Activated CD4-positive, CD25-positive, alpha-beta regulatory T cell treated with anti-CD3 and anti-CD28 coated beads, Interleukin-2, amount 50 U/mL, for 16 hours (primary cell): ENCODE results near the gene THPO.

Experiments
- DNase-seq: peaks from one replicate; pipeline ENCODE4 v3.0.0-alpha.2; 2020; ENCODE audit warnings: low read depth, low spot score

THPO gene

DNA sequence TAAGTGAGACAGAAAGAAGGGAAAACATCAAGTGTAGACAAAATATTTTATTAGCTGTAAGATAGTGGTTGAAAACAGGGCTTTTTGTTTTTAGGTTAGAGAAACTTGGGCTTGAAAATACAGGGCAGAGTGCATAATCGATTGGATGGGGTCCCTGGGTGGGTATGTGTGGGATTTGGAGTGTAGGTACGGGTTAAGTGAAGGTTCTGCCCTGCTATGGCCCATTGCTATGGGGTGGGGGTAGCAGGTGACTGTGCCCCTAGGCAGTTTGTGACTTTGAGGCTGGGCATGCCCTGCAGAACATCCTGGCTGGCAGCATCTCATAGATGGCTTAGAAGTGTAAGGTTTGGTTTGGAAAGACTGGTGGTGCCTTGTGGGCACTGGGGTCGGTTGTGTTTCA is 44.3 kb downstream of the THPO start:
- no peak for DNase-seq

DNA sequence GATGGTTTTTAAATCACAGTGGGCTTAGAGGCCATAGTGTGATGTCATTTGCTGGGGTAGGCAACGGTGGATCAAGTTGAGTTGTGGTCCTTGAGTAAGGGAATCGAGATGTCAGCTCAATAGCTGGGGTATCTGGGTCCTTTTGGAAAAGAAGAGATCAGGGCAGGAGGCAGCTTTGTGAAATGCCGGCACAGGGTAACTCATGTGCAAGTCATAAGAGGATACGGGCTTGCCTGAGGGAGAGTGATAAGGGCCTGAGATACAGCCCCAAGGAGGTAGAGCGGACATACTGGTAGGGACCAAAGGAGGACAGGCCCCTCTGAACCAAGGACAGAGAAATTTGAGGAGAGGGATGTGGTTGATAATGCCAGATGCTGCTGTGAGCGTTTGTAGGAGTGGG is 44.8 kb downstream of the THPO start:
- no peak for DNase-seq

DNA sequence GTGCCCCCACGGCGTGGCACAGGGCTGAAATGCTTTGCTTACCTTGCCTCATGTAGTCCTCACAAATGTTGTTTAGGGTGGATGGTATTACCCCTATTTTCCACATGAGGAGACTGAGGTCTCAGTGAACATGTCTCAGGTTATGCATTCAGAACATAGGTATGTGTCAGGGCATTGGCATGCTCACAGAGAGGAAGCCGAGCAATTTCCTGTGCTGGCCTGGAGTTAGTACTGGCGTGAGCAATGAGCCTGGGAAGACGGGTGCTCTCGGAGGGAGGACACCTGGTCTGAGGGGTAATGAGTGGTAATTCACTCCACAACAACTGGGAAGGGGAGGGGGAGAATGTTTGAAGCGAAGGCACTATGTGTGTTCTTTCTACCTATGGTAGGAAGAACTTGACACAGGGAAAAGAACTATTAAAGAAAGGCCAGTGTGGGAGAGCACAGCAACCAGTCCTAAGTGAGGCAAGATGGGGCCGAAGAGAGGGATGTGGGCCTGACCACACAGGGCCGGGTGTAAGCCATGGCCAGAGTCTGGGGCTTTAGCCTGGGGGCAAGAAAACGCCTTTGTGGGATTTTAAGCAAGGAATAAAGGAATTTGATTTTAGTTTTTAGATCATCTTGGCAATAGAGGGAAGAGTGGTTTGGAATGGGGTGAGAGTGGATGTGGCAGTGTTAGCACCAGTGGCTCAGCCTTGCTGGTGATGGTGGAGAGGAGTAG is 45.5 kb downstream of the THPO start:
- DNase-seq = no peak

DNA sequence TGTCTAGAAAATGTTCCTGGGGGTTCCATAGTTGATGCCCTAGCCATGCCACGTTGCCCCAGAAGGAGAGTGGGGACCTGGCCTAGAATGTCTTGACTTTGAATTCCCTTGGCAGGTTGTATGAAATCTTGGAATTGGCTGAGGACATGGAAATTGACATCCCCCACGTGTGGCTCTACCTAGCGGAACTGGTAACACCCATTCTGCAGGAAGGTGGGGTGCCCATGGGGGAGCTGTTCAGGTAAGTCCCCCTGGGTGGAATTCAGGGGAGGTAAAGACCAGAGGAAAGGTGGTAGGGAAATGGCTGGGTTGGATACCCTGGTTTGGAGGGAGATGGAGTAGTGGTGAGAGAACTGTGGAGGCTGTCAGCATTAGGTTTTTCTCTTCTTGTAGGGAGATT is 49.5 kb downstream of the THPO start:
- DNase-seq = no peak

DNA sequence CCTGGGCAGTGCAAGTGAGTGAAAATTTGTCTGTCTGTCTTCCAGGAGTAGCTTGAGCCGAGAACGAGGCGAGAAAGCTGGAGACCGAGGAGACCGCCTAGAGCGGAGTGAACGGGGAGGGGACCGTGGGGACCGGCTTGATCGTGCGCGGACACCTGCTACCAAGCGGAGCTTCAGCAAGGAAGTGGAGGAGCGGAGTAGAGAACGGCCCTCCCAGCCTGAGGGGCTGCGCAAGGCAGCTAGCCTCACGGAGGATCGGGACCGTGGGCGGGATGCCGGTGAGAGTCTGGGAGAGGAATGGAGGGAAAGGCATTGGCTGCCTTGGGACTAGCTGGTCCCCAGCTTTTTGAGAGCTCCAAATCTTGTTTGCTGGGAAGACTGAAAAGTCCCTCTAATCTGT is 50.8 kb downstream of the THPO start:
- DNase-seq = no peak

DNA sequence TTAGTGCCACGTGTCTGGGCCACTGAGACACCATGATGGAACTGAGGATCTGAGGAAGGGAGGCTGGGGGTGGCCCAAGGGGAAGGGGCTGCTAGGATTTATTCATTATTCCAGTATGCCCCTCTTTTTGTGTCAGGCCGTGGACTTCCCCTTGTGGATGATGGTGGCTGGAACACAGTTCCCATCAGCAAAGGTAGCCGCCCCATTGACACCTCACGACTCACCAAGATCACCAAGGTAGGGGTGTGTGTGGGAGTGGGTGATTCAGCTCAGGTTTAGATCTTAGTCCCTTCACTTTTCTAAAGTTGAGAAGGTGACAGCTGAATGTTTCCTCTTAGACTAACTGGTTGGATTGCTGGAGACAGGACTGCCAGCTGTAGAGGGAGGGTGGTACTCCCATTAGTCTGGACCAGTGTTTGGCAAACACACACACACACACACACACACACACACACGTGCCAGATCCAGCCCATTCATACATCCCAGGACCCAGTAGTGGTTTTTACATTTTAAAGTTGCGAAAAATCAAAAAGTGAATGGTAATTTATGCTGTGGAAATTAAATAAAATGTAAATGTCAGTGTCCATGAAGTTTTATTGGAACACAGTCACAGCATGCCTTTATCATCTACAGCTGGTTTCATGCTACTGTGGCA is 52.2 kb downstream of the THPO start:
- no peak for DNase-seq

DNA sequence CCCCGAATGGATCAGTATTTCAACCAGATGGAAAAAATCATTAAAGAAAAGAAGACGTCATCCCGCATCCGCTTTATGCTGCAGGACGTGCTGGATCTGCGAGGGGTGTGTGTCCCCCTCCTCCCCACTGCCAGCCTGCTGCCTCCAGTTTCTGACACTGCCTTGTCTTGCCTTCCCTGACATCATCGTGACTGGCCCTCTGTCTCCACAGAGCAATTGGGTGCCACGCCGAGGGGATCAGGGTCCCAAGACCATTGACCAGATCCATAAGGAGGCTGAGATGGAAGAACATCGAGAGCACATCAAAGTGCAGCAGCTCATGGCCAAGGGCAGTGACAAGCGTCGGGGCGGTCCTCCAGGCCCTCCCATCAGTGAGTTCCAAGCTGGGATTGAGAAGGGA is 52.7 kb downstream of the THPO start:
- DNase-seq = no peak

- no peak for DNase-seq
These were observed 54.3 kb downstream of the THPO start for GRCh38 chr3:184323696-184324095.

DNA sequence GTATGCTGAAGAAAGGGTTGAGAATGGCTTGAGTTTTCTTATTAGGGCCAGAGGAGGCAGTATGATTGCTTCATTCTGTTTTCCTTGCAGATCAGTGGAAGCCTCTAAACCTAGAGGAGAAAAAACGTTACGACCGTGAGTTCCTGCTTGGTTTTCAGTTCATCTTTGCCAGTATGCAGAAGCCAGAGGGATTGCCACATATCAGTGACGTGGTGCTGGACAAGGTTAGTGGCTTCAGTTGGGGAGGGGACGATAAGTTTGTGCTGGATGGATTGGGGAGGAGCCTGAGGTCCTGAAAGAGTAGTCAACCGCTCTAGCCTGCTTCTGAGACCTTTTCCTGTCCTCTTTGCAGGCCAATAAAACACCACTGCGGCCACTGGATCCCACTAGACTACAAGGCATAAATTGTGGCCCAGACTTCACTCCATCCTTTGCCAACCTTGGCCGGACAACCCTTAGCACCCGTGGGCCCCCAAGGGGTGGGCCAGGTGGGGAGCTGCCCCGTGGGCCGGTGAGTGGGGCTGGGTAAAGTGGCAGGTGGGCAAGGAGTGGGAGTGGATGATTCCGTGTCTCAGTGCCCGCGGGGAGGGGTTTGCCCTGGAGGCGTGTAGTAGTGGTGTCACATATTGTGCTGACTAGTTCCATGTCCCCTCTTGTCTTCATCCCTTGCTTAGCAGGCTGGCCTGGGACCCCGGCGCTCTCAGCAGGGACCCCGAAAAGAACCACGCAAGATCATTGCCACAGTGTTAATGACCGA is 55.1 kb downstream of the THPO start:
- no peak for DNase-seq
